ENCODE measurements around the gene MEGF6. TPM values are rescaled to one million over a fixed set of nuclear protein-coding genes. Genes with fewer than 3 reads are reported as not detected.

Gene MEGF6
- total and polyA plus RNA-seq, 2 of the 8 experiments (the other 6 are each of a cell fraction or from before 2014, with no cell fraction given): 4.1 to 14.8 TPM

- ChIA-PET CTCF (ENCODE audit: partially characterized antibody) (interaction anchor here (2.4 kb wide), 1 partner anchor 92 kb away, joined by 7 read pairs; no protein-coding TSS in a partner anchor), POLR2A (ENCODE audit: partially characterized antibody) (no interaction called here)
- Histone ChIP-seq H2BK5ac (ENCODE audit: low read depth, low read length) (no peak overlapping the region), H2AK5ac (ENCODE audit: low read depth, low read length) (no peak overlapping the region), H4K8ac (ENCODE audit: extremely low read depth, insufficient read depth, low read length) (no peak overlapping the region), H3K14ac (ENCODE audit: insufficient read length) (no peak overlapping the region), H3K23ac (ENCODE audit: insufficient read length) (no peak overlapping the region), H3K18ac (ENCODE audit: extremely low read depth, low read length) (no peak overlapping the region), H4K91ac (replicated peaks; ENCODE audit: insufficient read length, low read length) (no peak overlapping the region), H3K56ac (replicated peaks; ENCODE audit: insufficient read length, low read depth, low read length) (no peak overlapping the region), H2BK15ac (ENCODE audit: low read length) (no peak overlapping the region), H3K4me3 (ENCODE audit: extremely low read depth in 1 of 4, insufficient read depth in 2 of 4, low read depth in 3 of 4, low read length in 4 of 4) (no peak overlapping the region), H2BK12ac (ENCODE audit: low read depth, low read length) (no peak overlapping the region), H2AFZ (ENCODE audit: low read length) (no peak overlapping the region), H3K27ac (ENCODE audit: low read depth, low read length) (no peak overlapping the region), H3K4me1 (replicated peaks in 1 of 4; ENCODE audit: control insufficient read depth in 3 of 4, insufficient read depth in 4 of 4, low read length in 3 of 4) (no peaks in the 10 kb centered on the region; a peak in 3 of 7 replicates), H2BK20ac (ENCODE audit: low read length) (no peak overlapping the region), H3K79me1 (ENCODE audit: low read depth, low read length) (no peaks in the 10 kb centered on the region), H3K9ac (replicated peaks in 1 of 4; ENCODE audit: extremely low read depth in 1 of 4, low read depth in 3 of 4, low read length in 3 of 4) (no peak overlapping the region), H3K9me3 (ENCODE audit: insufficient read depth in 2 of 2, low read depth in 1 of 2, low read length in 1 of 2) (peaks cover 0 to 7% of the 10 kb centered on the region in 2 experiments; a peak in 1 of 4 replicates), H4K20me1 (replicated peaks in 1 of 2; ENCODE audit: control insufficient read depth in 1 of 2, insufficient read depth in 2 of 2, low read length in 2 of 2) (peaks cover 0 to 13% of the 10 kb centered on the region in 2 experiments), H3K4ac (replicated peaks; ENCODE audit: insufficient read length, low read depth, low read length) (no peak overlapping the region), H3K36me3 (ENCODE audit: control insufficient read depth in 2 of 4, insufficient read depth in 4 of 4, low read length in 3 of 4) (no peaks in the 10 kb centered on the region), H2BK120ac (replicated peaks; ENCODE audit: low read depth, low read length) (no peak overlapping the region), H3K79me2 (ENCODE audit: control insufficient read depth in 1 of 2, insufficient read depth in 2 of 2, low read length in 2 of 2) (no peaks in the 10 kb centered on the region), H4K5ac (ENCODE audit: insufficient read length, low read depth, low read length) (no peak overlapping the region), H3K4me2 (ENCODE audit: insufficient read depth in 1 of 2, low read depth in 2 of 2, low read length in 2 of 2) (no peak overlapping the region), H3K23me2 (ENCODE audit: low read depth, low read length) (no peaks in the 10 kb centered on the region), H3K27me3 (replicated peaks in 1 of 4; ENCODE audit: control insufficient read depth in 3 of 4, extremely low read depth in 1 of 4, insufficient read depth in 3 of 4, low read length in 3 of 4) (no peaks in the 10 kb centered on the region; a peak in 1 of 7 replicates)
- FAIRE-seq (no peak), DNase-seq (ENCODE audit: low read depth in 1 of 2, low spot score in 2 of 2) (no peak)
- WGBS, 2 experiments (ENCODE audit: extremely low coverage in 1 of 2, insufficient coverage in 1 of 2, insufficient read length in 1 of 2, insufficient replicate concordance in 2 of 2, low coverage in 1 of 2, low lambda C conversion rate in 2 of 2, missing lambda C conversion rate in 1 of 2): 93% methylated on average over 17 of the region's 19 CpGs; no CpG with 5 or more reads in 1 of the 2 experiments
- TF ChIP-seq KDM1A (IDR thresholded peaks at IDR 0.05; ENCODE audit: borderline replicate concordance, low read length) (no peak), CREB1 (IDR thresholded peaks at IDR 0.05) (no peak), EZH2 (IDR thresholded peaks at IDR 0.05; ENCODE audit: low read depth, low read length, severe bottlenecking) (no peak), ASH2L (IDR thresholded peaks at IDR 0.05; ENCODE audit: low read length) (no peak), KDM5A (IDR thresholded peaks at IDR 0.05; ENCODE audit: low read length) (no peak), ZNF274 (IDR thresholded peaks at IDR 0.05; ENCODE audit: borderline replicate concordance, extremely low read depth, low read length) (no peak), TEAD4 (IDR thresholded peaks at IDR 0.05; ENCODE audit: low read depth, low read length) (no peak), EP300 (IDR thresholded peaks at IDR 0.05; ENCODE audit: borderline replicate concordance in 1 of 2, low read depth in 2 of 2, low read length in 2 of 2) (no peak), TAF7 (optimal IDR thresholded peaks at IDR 0.05; ENCODE audit: borderline replicate concordance, low read depth, low read length) (no peak), SIN3A (conservative IDR thresholded peaks at IDR 0.05 in 1 of 2, IDR thresholded peaks at IDR 0.05 in 1 of 2; ENCODE audit: low read depth in 1 of 2, low read length in 2 of 2) (no peak), CHD1 (IDR thresholded peaks at IDR 0.05; ENCODE audit: low read depth, low read length) (no peak)
- TF ChIP-seq, protein P1, sequence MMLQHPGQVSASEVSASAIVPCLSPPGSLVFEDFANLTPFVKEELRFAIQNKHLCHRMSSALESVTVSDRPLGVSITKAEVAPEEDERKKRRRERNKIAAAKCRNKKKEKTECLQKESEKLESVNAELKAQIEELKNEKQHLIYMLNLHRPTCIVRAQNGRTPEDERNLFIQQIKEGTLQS (IDR thresholded peaks at IDR 0.05; ENCODE audit: insufficient read depth, low read depth, low read length): no peak
These were observed 88.6 kb downstream of the MEGF6 start for GRCh38 chr1:3522564-3523265.

Data from H1 (cell line).